CD14-positive monocyte (primary cell): ENCODE data around the gene TMOD1. TPM values are rescaled to one million over a fixed set of nuclear protein-coding genes. Genes with fewer than 3 reads are reported as not detected.

Experiments used
- DNase-seq, 3 donors: peaks; one replicate each; pipeline ENCODE4 v3.0.0-alpha.2; 2011 to 2022
- H2AFZ ChIP-seq: 2 replicates; pipeline ENCODE4 v1.6.0; 2012; ENCODE audit warnings: mild to moderate bottlenecking, low read depth, low read length, inconsistent platforms; ENCODE audit not compliant: insufficient read depth, poor library complexity, severe bottlenecking
- H3K27ac ChIP-seq, 2 donors: 1 replicate in 1 of 2; 2 replicates in 1 of 2; pipeline ENCODE4 v1.5.1; 2012 to 2013; ENCODE audit warnings: low read length in 2 of 2, control low read depth in 1 of 2, inconsistent platforms in 1 of 2, low read depth in 1 of 2, mild to moderate bottlenecking in 1 of 2
- H3K27me3 ChIP-seq, 2 donors: one replicate each; pipeline versions ENCODE4 v1.6.0 to v1.6.1; 2011 to 2013; ENCODE audit warnings: low read length in 2 of 2; ENCODE audit not compliant: control insufficient read depth in 2 of 2, insufficient read depth in 2 of 2
- H3K36me3 ChIP-seq, 2 donors: replicated peaks in 1 of 2; 1 replicate in 1 of 2; 2 replicates in 1 of 2; pipeline versions ENCODE4 v1.5.1 to v1.6.1; 2012 to 2013; ENCODE audit warnings: low read length in 2 of 2, control low read depth in 1 of 2, inconsistent platforms in 1 of 2, mild to moderate bottlenecking in 1 of 2; ENCODE audit not compliant: insufficient read depth in 2 of 2, control insufficient read depth in 1 of 2
- H3K4me1 ChIP-seq, 2 donors: 1 replicate in 1 of 2; 2 replicates in 1 of 2; pipeline versions ENCODE4 v1.5.1 to v1.6.1; 2012 to 2013; ENCODE audit warnings: low read length in 2 of 2, control low read depth in 1 of 2, inconsistent platforms in 1 of 2, mild to moderate bottlenecking in 1 of 2, moderate library complexity in 1 of 2; ENCODE audit not compliant: insufficient read depth in 2 of 2, control insufficient read depth in 1 of 2
- H3K4me2 ChIP-seq: replicated peaks from 2 replicates; pipeline ENCODE3; 2012; ENCODE audit warnings: low read length, moderate library complexity, mild to moderate bottlenecking; ENCODE audit not compliant: poor library complexity, severe bottlenecking; ENCODE audit errors: extremely low read depth
- H3K4me3 ChIP-seq, 3 experiments: fragments of 200-600 bp in 1 of 3; sonication (generic) in 1 of 3; replicated peaks in 1 of 3; 1 replicate in 2 of 3; 2 replicates in 1 of 3; pipeline ENCODE4 v1.5.1; 2011 to 2013; ENCODE audit warnings: low read length in 3 of 3, mild to moderate bottlenecking in 3 of 3, control low read depth in 2 of 3, low read depth in 2 of 3, inconsistent platforms in 1 of 3, moderate library complexity in 1 of 3
- H3K79me2 ChIP-seq: 2 replicates; pipeline ENCODE4 v1.6.0; 2012; ENCODE audit warnings: mild to moderate bottlenecking, control low read depth, inconsistent platforms, low read length, moderate library complexity; ENCODE audit not compliant: insufficient read depth
- H3K9ac ChIP-seq: 2 replicates; pipeline ENCODE4 v1.6.0; 2017; ENCODE audit warnings: low read length, mild to moderate bottlenecking; ENCODE audit not compliant: insufficient read depth, poor library complexity, severe bottlenecking
- H3K9me3 ChIP-seq, 2 donors: replicated peaks in 1 of 2; 1 replicate in 1 of 2; 2 replicates in 1 of 2; pipeline versions ENCODE4 v1.5.1 to v1.6.1; 2012 to 2013; ENCODE audit warnings: low read length in 2 of 2, control low read depth in 1 of 2; ENCODE audit not compliant: control insufficient read depth in 1 of 2, insufficient read depth in 1 of 2
- H4K20me1 ChIP-seq: 2 replicates; pipeline ENCODE4 v1.6.0; 2012; ENCODE audit warnings: mild to moderate bottlenecking, low read length, control low read depth, moderate library complexity; ENCODE audit not compliant: insufficient read depth
- H3K27ac Mint-ChIP-seq, 7 donors: one replicate each; pipeline ENCODE4 v1.8.0; 2020; ENCODE audit warnings: mild to moderate bottlenecking in 7 of 7, mixed read lengths in 7 of 7, moderate library complexity in 6 of 7, inconsistent platforms in 2 of 7
- H3K27me3 Mint-ChIP-seq, 3 donors: one replicate each; pipeline ENCODE4 v1.8.0; 2021 to 2022; ENCODE audit warnings: low read depth in 3 of 3, mild to moderate bottlenecking in 3 of 3, mixed read lengths in 3 of 3, moderate library complexity in 3 of 3, inconsistent platforms in 1 of 3
- H3K36me3 Mint-ChIP-seq, 2 donors: one replicate each; pipeline ENCODE4 v1.8.0; 2020; ENCODE audit warnings: mixed read lengths in 2 of 2, inconsistent platforms in 1 of 2, mild to moderate bottlenecking in 1 of 2
- H3K4me1 Mint-ChIP-seq: one replicate; pipeline ENCODE4 v1.8.0; 2020; ENCODE audit warnings: mild to moderate bottlenecking, mixed read lengths
- H3K4me3 Mint-ChIP-seq, 2 donors: one replicate each; pipeline ENCODE4 v1.8.0; 2020; ENCODE audit warnings: mild to moderate bottlenecking in 2 of 2, mixed read lengths in 2 of 2, moderate library complexity in 1 of 2
- H3K9me3 Mint-ChIP-seq, 7 donors: one replicate each; pipeline ENCODE4 v1.8.0; 2020 to 2022; ENCODE audit warnings: mixed read lengths in 7 of 7, mild to moderate bottlenecking in 6 of 7, moderate library complexity in 6 of 7, inconsistent platforms in 2 of 7
- WGBS: methylation state at CpG from one replicate; pipeline ENCODE4 v1.1.5; 2013; ENCODE audit warnings: missing lambda C conversion rate; ENCODE audit not compliant: insufficient coverage; 5-methylcytosine and 5-hydroxymethylcytosine counted together
- intact Hi-C, 2 donors: fragments of 100-400 bp; cut with micrococcal nuclease; formaldehyde crosslinking; loops; one replicate each; pipeline versions ENCODE4 v1.15.0 to v1.15.1; 2023
- polyA plus RNA-seq, 3 donors: library from polyadenylated mRNA; depleted of rRNA in 1 of 3; unstranded in 2 of 3; stranded (reverse) in 1 of 3; fragments of 300-500 nt in 2 of 3; fragments of >200 nt in 1 of 3; fragmentation: Illumina TruSeq in 2 of 3; gene quantifications; 1 replicate in 2 of 3; 2 replicates in 1 of 3; pipeline ENCODE4 v1.2.3, GENCODE V29; 2012 to 2021
- TF ChIP-seq, protein P1 (sequence below): fragments of 200-600 bp; IDR thresholded peaks from one replicate; pipeline ENCODE4 v1.8.0; 2022; ENCODE audit warnings: antibody characterized with exemption, mild to moderate bottlenecking

Gene TMOD1
- polyA plus RNA-seq, 3 donors: 0.09 to 0.81 (median 0.59) TPM

- Mint-ChIP-seq H3K36me3 (peaks cover 0 to 3% of the 10 kb centered on the region in 2 donors), H3K27ac (no peak overlapping the region), H3K4me1 (peaks cover 2% of the 10 kb centered on the region), H3K4me3 (no peak overlapping the region), H3K9me3 (peaks cover 0 to 5% (median 4%) of the 10 kb centered on the region in 7 donors), H3K27me3 (no peaks in the 10 kb centered on the region)
- no peaks in the 10 kb centered on the region for H3K9me3 ChIP-seq
- no peak overlapping the region for H3K4me2 ChIP-seq
- intact Hi-C loops: loop anchor here in 1 of 2 donors (10.0 kb wide), 2 partner anchors 127 to 187 kb away; no protein-coding TSS in a partner anchor
- 80% methylated on average over 1 of the region's 6 CpGs for WGBS
- H3K4me3 ChIP-seq: no peak overlapping the region
- no peak overlapping the region for H3K27ac ChIP-seq
- TF ChIP-seq, protein P1, sequence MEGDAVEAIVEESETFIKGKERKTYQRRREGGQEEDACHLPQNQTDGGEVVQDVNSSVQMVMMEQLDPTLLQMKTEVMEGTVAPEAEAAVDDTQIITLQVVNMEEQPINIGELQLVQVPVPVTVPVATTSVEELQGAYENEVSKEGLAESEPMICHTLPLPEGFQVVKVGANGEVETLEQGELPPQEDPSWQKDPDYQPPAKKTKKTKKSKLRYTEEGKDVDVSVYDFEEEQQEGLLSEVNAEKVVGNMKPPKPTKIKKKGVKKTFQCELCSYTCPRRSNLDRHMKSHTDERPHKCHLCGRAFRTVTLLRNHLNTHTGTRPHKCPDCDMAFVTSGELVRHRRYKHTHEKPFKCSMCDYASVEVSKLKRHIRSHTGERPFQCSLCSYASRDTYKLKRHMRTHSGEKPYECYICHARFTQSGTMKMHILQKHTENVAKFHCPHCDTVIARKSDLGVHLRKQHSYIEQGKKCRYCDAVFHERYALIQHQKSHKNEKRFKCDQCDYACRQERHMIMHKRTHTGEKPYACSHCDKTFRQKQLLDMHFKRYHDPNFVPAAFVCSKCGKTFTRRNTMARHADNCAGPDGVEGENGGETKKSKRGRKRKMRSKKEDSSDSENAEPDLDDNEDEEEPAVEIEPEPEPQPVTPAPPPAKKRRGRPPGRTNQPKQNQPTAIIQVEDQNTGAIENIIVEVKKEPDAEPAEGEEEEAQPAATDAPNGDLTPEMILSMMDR: no peak
- H3K36me3 ChIP-seq: no peaks in the 10 kb centered on the region
- H3K4me1 ChIP-seq: no peaks in the 10 kb centered on the region
- no peaks in the 10 kb centered on the region for H4K20me1 ChIP-seq
- no peak for DNase-seq
- no peaks in the 10 kb centered on the region for H3K79me2 ChIP-seq
- H3K27me3 ChIP-seq: no peaks in the 10 kb centered on the region
- no peak overlapping the region for H3K9ac ChIP-seq
- H2AFZ ChIP-seq: no peak overlapping the region
Measured at GRCh38 chr9:97591535-97591934, 90.1 kb downstream of the TMOD1 start.

DNA sequence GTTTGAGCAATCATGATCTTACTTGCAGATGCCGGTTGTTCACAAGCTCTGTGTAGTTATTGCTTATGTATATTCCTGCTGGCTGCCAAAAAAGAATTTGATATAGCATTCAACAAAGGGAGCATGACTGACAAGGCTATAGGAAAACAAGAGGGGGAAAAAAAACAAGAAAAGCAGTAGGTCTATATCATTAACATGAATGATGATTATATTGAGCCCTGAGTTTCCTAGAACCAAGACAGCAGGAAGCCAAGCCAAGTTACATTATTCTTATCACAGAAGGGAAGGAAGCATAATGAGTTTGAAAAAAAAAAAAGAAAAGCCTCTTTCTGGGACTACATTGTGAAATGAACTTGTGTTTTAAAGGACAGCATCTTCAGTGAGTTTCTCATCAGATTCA, 90.7 kb downstream of the TMOD1 start:
- DNase-seq: no peak

More for the DNA sequence above, 90.7 kb downstream of the TMOD1 start:
- H3K27me3 Mint-ChIP-seq: no peaks in the 10 kb centered on the region
- no peak overlapping the region for H3K4me3 Mint-ChIP-seq
- peaks cover 0 to 4% (median 0%) of the 10 kb centered on the region in 7 donors for H3K9me3 Mint-ChIP-seq
- Histone ChIP-seq H3K27ac (no peak overlapping the region), H3K27me3 (no peaks in the 10 kb centered on the region), H3K9ac (no peak overlapping the region), H4K20me1 (no peaks in the 10 kb centered on the region), H3K36me3 (no peaks in the 10 kb centered on the region), H3K4me1 (no peaks in the 10 kb centered on the region), H3K4me2 (no peak overlapping the region), H3K4me3 (no peak overlapping the region), H3K79me2 (no peaks in the 10 kb centered on the region), H2AFZ (no peak overlapping the region), H3K9me3 (no peaks in the 10 kb centered on the region)
- intact Hi-C loops: loop anchor here in 1 of 2 donors (10.0 kb wide), 2 partner anchors 127 to 187 kb away; no protein-coding TSS in a partner anchor
- peaks cover 0 to 3% of the 10 kb centered on the region in 2 donors for H3K36me3 Mint-ChIP-seq
- whole genome bisulfite sequencing: no CpG with 5 or more reads among the region's 1 CpG
- no peak overlapping the region for H3K27ac Mint-ChIP-seq
- TF ChIP-seq, protein P1: no peak
- peaks cover 2% of the 10 kb centered on the region for H3K4me1 Mint-ChIP-seq
